Measurements from ENCODE around the gene NAA15.
"Not testable (repeated sequence)": the region's sequence is repeated elsewhere in the genome, so short reads cannot be mapped to it uniquely, and the experiment has no call there.

NAA15 gene

DNA sequence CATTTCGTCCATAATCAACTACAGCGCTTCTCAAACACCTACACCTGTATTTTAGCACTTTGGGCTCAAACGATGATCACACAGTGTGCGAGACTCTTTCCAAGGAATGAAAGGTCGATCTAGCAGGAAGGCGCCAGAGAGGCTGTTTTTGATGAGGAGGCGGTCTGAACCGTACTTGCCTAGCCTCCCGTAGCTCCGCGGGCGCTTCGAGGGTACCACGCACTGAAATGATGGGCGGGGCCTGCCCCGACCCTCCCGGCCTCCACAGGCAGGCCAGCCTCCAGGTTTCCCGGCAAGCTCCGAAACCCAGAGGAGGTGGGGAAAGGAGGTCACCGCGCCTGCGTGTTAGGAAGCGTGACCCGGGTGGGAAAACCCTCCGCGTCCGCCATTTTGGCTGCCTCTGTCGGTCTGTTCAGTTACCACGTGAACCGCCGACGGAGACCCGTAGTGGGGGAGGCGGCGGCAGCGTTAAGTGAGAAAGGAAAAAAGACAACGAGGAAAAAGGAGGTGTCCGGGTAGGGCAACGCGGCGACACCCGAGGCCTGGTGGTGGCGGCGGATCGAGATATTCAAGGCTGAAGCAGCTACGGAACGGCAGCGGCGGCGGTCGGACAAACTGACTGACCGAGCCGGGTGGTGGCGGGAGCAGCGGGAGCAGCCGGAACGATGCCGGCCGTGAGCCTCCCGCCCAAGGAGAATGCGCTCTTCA is at the start of gene NAA15:
NAA15 (plus strand) TSS at position 393 of the 708 bp plus-strand sequence; CDS start at position 666, 273 bp downstream.
- DNase-seq, result peak; percentile 95

DNA sequence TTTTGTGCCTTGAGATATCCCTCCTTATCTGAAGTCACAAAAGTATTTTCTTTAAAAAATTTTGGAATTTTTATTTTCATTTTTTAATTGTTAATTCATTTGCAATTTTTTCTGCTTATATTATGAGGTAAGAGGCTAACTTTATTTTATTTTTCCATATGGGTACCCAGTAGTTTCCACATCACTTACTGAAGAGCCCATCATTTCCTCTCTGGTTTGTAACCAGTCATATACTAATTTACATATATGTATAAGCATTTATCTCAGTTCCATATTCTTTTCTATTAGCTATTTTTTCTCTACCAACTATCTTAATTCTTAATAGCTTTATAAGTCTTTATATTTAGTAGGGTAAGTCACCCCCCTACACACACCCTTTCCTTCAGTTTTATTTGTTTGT is 48.3 kb upstream of the NAA15 start:
- no peak for DNase-seq

GRCh38 chr4:139253713-139254112 is 47.6 kb upstream of the NAA15 start:
- DNase-seq, result no peak

DNA sequence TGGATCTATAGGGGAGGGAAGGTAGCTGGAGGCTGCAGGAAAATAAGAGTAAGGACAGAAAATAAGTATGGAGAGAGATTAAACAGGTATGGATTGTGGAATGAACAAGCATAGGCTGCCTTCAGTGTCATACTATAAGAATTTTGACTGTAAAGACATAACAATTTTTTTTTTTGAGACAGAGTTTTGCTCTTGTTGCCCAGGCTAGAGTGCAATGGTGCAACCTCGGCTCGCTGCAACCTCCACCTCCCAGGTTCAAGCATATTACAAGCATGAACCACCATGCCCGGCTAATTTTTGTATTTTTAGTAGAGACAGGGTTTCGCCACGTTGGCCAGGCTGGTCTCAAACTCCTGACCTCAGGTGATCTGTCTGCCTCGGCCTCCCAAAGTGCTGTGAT is 45.7 kb upstream of the NAA15 start:
- not testable (repeated sequence) for DNase-seq

GRCh38 chr4:139256349-139256748 is 45.0 kb upstream of the NAA15 start:
- DNase-seq, result no peak

GRCh38 chr4:139265654-139266053 is 35.7 kb upstream of the NAA15 start:
- no peak for DNase-seq

DNA sequence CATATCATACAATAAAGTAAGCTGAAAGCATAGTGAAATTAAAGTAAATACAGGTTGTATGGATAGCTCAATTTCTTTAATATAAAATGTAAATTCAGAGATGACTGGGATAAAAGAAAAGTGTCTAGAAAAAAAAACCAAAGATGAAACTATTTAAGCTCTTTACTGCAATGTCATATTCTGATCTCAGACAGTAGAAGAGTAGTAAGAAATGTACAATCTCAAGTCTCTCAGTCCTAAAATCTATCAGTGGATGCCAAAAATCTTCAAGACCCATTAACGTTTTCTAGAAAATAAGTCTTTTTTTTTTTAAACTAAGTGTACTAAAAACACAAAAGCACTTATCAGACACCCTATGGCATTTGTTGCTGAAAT is 35.1 kb upstream of the NAA15 start:
- no peak for DNase-seq

GRCh38 chr4:139266583-139267257 is 34.6 kb upstream of the NAA15 start:
- DNase-seq, result peak; percentile 81

DNA sequence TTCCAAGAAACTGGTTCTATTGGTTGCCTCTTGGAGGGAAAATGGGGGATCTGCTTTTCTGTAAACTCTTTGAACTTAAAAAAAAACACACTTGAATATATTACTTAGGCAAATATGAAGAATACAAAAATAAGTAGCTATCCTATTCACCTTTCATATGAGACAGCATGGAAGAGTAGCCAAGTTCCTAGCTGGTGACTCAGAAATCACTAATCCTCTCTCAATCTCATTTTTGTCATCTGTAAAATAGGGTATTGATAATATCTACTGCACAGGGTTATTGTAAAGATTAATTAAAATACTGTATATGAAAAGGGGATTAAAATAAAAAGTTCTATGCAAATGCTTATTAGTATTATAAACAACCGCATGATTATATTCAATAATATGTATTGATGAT is 34.0 kb upstream of the NAA15 start:
- DNase-seq, result no peak

- no peak for DNase-seq
Observed at GRCh38 chr4:139273835-139274234, 27.5 kb upstream of the NAA15 start.

DNA sequence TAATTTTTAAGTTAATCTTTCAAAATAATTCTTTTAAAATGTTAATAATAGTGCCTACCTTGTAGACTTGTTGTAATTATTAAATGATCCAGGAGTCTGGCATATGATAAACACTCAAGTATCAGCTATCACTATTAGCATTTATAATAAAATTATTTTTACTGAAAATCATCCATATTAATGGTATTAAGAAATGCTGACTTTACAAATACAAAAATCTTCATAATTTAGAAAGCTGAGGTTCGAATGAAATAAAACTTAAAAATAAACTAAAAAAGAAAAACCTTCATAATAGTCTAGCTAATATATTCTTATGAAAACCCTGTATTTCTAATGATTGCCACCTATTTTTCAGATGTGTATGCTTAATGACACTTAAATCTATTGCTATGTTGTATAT is 26.5 kb upstream of the NAA15 start:
- no peak for DNase-seq

- DNase-seq, result no peak
Observed at GRCh38 chr4:139275281-139275735, 26.0 kb upstream of the NAA15 start.

DNA sequence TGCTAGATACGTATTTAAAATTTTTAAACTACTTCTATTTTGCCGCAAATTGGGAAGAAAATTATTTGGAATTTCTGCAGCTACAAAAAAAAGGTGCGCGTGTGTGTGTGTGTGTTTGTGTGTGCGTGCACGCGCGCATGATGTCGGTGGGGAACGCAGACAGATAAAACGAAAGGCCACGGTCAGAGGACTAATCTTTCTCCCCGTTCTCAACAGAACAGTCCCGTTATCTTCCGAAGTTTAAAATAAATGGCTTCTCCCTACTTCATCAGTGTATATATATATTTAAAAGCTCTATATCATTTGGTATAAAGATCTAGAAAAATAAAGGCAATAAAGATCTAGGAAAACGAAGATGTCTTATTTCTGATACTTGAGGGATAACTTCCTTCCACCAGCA is 22.8 kb upstream of the NAA15 start:
- no peak for DNase-seq

DNA sequence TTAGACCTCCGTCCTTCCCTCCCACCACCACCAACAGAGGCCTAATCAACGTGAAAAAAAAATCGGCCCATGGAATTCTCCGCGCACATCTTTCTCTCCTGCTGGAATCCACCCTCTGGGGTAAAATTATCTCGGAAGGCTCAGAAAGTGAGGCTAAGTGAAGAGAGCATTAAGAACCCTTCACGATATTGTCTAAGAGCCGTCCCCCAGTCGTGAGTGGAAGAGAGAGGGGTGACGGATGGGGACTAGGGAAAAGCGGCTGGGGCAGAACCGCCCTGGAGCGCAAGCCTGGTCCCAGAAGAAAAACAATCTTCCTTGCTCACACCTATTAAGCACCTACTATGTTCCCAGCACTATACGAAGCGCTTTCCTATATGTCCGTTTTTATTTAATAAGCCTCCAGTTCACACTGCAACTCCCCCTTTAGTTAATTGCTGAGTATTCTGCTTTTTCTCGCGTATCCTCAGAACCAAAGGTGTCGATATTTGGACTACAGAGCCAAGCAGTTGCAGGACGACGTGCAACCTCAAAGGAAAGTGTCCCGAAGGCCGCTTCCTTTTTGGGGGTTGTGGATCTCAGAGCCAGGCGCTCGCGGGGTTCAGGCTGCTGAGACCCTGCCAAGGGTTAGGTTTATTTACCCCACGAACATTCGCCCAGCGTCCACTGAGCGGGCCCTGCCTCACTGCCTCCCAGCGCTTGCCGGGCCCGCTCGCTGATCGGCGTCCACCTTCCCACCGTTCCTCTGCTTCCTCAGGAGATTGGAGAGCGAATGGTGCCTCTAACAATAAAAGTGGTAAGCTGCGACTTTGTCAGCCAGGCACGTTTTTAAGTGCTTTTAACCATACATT is 22.2 kb upstream of the NAA15 start:
- no peak for DNase-seq

DNA sequence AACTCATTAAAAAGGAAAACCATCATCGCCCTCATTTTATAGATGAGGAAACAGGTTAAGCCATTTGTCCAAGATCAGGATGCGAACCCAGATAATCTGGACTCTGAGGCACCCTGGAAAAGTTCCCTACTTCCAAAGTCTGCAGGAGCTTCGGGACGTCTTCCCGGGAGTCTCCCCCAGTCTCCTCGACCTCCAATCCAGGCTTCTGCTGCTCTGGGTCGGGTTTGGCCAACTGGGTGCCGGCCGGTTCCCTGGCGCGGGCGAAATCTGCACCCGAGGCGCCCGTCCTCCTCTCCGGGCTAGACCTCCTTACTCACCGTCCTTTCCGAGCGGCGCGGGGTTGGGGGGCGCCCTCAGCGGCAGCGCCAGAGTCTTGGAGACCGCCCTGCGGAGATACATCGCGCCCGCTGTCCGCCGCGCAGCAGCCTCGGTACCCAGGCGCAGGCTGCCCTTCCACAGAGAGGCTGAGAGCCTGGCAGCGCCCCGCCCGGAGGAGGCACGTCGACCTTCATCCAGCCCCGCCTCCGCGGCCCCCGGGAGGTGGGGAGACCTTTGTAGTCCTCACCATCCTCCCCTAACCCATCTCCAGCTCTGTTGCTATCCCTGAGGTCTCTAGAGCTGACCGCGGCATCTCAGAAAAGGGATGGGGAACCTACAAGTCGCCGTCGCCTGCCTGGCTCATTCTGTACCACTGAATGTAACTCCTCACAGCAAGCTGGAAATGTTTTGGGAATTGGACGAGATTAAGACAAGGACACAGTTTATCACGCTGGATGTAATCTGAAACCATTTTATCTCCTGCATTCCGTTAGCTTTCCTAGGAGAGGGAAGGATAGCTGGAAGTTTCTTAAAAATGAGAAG is 21.3 kb upstream of the NAA15 start, which contains the start of gene MGARP:
MGARP (minus strand) TSS at position 466 of the 861 bp plus-strand sequence; CDS start at position 399, 67 bp downstream.
- no peak for DNase-seq

GRCh38 chr4:139282065-139282720 is 19.1 kb upstream of the NAA15 start:
- no peak for DNase-seq

DNA sequence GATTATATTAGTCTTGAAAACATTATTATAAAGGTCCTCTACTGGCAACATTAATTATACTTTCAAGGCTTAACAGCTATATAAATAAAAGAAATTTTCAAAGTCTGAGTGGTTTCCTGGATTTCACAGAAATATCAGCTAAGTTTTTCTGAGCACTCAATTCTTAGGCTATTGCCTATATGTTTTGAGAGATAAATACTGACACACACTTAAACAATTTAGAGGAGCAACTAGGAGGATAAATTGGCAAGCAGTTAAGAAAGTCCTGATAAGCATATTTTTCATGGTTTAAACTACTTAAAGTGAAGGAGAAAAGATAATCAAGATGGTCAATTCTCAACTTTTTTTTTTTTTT is 18.6 kb upstream of the NAA15 start:
- no peak for DNase-seq

DNA sequence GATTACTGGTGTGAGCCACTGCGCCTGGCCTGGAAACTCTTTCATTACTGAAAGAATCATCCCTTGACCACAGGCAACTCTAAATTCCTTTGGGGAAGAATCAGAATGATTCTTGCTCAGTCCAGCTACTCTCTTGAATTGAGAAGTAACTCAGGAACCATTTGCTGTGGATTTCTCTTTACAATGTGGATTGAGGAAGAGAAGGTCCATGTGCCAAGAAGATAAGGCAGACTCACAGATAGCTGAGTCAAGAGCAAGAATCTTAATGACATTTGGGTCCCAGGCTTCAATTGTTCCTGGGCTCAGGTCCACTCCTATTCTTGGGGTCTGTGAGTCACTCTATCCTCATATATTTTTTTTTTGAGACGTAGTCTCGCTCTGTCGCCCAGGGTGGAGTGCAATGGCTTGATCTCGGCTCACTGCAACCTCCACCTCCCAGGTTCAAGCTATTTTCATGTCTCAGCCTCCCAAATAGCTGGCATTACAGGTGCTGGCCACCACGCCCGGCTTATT is 15.1 kb upstream of the NAA15 start:
- DNase-seq, result no peak

GRCh38 chr4:139295206-139295941 is 5.9 kb upstream of the NAA15 start:
- peak; percentile 89 for DNase-seq

DNA sequence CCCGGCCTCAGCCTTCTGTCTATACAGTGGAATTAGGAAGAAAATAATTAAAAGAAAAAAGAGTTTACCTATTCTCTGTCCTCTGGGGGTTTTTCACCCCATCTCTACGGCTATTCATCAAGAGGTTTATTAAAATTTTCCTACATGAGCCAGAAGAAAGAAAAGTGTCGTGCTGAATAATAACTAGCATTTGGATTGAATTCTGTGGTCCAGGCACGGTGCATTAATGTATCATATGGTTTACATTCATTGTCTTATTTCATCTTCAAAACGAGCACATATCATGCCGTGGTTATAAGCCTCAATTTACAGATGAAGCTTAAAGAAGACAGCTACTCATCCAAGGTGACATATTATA is 5.4 kb upstream of the NAA15 start:
- no peak for DNase-seq

- DNase-seq, result no peak
Observed at GRCh38 chr4:139297001-139297410, 4.3 kb upstream of the NAA15 start.

All from NK-92 treated with Interleukin-12 subunit alpha and Interleukin-12 subunit beta, amount 100 ng/mL, for 24 hours (cell line).